ENCODE measurements around the gene LRFN2.

GRCh38 chr6:40579101-40579500, 8.1 kb downstream of the LRFN2 start:
- TF ChIP-seq POLR2A (IDR thresholded peaks at IDR 0.05): no peak
- TF ChIP-seq, protein P1, sequence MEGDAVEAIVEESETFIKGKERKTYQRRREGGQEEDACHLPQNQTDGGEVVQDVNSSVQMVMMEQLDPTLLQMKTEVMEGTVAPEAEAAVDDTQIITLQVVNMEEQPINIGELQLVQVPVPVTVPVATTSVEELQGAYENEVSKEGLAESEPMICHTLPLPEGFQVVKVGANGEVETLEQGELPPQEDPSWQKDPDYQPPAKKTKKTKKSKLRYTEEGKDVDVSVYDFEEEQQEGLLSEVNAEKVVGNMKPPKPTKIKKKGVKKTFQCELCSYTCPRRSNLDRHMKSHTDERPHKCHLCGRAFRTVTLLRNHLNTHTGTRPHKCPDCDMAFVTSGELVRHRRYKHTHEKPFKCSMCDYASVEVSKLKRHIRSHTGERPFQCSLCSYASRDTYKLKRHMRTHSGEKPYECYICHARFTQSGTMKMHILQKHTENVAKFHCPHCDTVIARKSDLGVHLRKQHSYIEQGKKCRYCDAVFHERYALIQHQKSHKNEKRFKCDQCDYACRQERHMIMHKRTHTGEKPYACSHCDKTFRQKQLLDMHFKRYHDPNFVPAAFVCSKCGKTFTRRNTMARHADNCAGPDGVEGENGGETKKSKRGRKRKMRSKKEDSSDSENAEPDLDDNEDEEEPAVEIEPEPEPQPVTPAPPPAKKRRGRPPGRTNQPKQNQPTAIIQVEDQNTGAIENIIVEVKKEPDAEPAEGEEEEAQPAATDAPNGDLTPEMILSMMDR (IDR thresholded peaks at IDR 0.05): no peak
- TF ChIP-seq POLR2AphosphoS5 (IDR thresholded peaks at IDR 0.05; ENCODE audit: insufficient read depth in 1 of 2, low read depth in 1 of 2): no peak
